GM19023 (cell line): ENCODE measurements around the gene RANBP9.

Experiments used
- ATAC-seq: cut with Tn5 transposase; IDR thresholded peaks from one replicate; pipeline ENCODE4 v1.9.1; 2021; ENCODE audit warnings: mild to moderate bottlenecking, moderate library complexity; ENCODE audit not compliant: unreplicated experiment

The RANBP9 gene

DNA sequence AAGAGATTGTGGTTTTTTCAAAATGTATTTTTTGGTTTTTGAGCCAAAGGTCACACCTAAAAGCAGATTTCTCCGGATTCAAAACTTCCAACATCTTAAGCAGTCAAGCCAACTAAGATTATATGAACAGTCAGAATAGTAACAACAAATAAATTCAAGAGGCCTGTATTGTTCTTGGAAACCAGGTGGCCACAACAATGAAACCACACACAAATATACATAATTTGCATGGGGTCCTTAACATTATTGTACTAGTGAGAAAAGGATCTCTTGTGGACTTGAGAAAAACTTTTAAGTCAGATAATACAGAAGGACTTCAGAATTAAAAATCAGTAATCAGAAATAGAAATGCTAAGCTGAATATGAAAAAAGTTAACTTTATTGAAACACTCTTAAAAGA lies 55.9 kb downstream of the RANBP9 start:
- no peak for ATAC-seq

DNA sequence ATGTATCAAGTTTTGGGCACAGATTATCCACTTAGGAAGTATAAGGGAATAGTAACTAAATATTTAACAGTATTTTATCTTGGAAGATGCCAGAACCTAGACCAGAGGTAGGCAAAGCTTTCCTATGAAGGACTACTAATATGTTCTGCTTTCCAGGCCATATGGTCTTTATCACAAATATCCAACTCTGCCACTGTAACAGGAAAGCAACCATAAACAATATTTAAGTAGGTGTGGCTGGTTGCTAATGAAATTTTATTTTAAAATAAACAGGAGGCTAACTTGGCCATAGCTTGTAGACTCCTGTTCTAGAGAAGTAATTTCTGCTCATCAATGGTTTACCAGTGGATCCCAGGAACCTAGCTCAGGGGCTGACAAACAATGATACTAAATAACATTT lies 57.1 kb downstream of the RANBP9 start:
- no peak for ATAC-seq

GRCh38 chr6:13653296-13653695 lies 58.3 kb downstream of the RANBP9 start:
- ATAC-seq = no peak

- ATAC-seq = no peak
Measured at GRCh38 chr6:13649393-13649792, 62.2 kb downstream of the RANBP9 start.

DNA sequence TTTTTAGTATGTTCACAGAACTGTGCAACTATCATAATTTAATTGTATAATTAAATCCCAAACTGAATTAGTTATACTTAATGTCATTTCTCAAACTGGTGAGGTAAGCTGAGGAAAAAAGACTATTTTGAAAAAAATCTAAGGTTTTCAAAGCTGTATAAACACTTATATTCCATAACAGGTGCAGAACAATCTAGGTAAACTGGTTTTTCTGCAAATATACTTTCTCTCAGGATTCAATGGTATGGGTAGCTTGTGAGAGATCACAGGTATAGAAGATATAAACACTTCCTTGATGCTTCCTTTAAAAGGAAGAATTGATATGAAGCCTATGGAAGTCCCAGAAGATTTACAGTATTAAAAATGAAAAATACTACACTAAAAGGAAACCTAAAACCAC lies 62.8 kb downstream of the RANBP9 start:
- no peak for ATAC-seq

DNA sequence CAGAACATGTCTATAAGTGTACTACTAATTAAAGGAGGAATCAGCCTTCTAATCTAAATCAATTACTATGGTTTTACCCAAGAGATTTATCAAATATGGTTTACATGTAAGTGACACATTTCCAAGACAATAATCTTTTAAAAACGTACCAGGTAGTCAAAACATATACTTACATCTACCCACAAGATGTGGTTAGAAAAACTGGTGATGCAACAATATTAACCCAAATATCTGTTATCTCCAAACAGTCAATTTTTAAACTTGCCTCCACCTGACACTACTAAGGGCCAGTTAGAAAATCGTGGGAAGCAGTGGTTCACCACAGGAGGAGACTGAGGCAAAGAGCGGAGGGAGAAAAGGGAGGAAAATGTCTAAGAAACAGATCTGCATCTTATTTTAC lies 68.5 kb downstream of the RANBP9 start:
- no peak for ATAC-seq

GRCh38 chr6:13641315-13641714 lies 70.3 kb downstream of the RANBP9 start:
- ATAC-seq = no peak

DNA sequence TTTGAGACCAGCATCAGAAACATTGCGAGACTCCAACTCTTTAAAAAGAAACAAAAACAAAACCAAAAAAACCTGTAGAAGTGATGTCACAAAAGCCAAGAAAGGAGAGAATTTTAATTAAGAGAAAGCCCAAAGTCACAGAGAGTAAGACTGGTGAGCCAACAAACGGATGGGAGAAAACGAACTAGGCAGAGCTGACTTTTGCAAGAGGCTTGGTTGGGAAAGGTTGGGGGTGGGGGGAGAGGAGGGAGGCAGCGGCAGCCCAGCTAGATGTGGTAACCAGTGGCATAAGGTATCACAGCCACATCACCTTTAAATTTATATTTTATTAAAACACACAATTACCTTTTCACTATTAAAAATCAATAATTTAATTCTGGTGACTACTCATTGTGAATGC lies 73.0 kb downstream of the RANBP9 start:
- ATAC-seq = no peak

- ATAC-seq = no peak
Measured at GRCh38 chr6:13638014-13638413, 73.6 kb downstream of the RANBP9 start.

DNA sequence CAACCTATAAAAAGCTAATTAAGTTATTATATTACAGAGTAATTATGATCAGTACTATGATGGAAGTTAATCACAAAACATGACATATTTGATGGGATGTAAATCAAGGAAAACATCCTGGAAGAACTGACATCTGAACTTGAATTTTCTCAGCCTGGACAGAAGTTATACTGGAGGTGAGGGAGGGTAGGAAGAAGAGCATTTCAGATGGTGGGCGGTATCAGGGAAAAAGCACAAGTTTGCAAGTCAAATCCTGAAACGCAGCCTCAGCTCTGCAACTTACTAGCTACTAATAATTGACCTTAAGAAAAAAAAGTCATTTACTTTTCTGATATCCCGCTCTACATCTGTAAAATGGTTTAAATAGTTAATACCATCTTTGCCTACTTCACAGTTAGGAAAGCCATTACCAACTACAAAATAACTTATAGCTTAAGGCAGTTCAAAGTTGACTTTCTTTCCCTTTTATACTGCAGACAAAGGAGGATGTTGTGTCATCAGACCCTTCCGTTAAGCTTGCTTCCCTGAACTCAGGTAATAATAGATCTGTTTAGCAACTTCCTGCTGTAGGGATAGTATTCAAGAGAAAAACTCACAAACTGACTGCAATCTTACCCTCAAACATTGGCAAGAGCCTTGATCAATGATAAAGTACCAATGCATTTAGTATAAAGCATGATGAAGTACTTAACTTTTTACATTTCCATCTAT lies 75.5 kb downstream of the RANBP9 start:
- no peak for ATAC-seq

DNA sequence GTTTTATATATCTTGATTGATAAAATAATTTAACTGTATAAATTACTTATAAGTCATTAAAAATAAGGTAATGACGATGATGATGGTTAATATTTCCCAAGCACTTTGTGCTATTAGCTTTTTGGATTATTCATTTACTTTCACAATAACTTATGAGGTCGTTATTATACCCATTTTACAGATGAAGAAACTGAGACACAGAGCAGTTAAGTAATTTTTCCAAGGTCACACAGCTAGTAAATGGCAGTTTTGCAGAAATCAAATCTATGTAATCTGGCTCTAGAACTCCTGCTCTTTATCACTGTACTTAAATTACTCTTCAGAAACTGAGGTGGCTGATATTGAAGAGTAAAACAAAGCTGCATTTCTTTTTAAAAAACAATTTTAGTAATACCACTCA lies 78.3 kb downstream of the RANBP9 start:
- ATAC-seq = no peak

DNA sequence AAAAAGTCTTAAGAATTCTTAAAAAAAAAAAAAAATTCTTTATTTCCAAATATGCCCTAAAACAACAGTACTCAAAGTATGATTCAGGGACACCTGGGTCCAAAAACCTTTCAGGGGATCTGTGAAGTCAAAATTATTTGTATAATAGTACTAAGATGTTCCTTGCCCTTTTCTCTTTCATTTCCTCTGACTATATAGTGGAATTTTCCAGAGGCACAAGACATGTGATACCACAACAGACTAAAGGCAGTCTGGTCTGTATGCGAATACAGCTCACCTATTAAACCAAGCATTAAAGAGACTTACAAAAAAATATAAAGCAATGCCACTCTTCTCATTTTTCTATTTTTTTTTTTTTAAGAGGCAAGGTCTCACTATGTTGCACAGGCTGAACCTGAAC lies 81.1 kb downstream of the RANBP9 start:
- no peak for ATAC-seq

GRCh38 chr6:13629459-13630116 lies 82.0 kb downstream of the RANBP9 start:
- ATAC-seq = no peak

DNA sequence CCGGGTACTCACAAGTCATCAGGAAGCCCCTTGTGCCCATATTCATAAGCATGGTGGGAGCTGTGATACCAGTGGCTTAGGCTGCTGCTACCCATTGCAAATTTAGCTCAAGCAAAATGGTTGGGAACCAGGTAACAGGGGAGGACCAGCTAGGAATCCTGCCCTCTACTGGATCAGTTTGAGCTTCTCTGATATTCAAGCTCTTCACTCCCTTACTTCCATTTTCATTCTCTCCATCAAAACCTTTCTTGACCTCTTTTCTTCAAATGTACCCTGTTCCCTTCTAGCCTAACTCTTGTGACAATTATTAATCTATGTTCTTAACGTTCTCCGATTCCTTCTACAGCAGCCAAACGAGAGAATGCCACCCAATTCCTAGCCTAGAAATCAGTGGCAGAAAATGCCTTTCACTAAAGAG lies 86.8 kb downstream of the RANBP9 start:
- no peak for ATAC-seq

DNA sequence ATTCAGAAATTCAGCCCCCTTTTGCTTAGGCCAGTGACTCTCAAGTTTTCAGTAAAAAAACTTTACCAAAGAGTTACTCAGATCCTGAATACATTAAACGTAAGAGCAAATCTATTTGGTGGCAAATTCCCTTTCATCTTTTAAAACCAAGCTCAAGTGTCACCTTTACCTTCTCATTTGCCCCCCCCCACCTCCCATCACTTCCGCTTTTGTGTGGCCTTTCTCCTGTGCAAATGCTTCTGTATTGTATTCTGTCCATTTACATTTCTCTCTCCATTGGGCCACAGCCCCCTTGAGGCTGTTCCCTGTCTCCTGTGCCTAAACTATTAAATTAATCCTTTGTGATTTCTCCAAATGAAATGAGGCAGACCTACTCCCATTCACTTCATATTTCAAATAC lies 94.6 kb downstream of the RANBP9 start:
- no peak for ATAC-seq

DNA sequence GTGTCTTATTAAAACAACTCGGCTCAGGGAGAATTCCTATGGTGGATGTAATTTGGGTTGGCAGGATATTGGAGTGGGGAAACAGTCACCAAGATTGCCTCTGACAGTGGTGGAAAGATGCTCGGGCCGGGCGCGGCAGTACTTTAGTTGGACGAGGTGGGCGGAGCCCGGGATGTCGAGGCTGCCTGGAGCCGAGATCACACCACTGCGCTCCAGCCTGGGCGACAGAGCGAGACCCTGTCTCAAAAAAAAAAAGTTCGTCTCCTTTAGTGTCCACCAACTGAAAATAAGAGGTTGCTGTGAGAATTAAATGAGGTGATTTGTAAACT lies 95.9 kb downstream of the RANBP9 start:
- peak; percentile 22 for ATAC-seq

GRCh38 chr6:13614926-13615791 lies 96.5 kb downstream of the RANBP9 start, which contains the start of gene NOL7:
Gene NOL7 (plus strand): TSS chr6:13615335. CDS start chr6:13615359, 24 bp downstream.
- peak; percentile 93 for ATAC-seq

DNA sequence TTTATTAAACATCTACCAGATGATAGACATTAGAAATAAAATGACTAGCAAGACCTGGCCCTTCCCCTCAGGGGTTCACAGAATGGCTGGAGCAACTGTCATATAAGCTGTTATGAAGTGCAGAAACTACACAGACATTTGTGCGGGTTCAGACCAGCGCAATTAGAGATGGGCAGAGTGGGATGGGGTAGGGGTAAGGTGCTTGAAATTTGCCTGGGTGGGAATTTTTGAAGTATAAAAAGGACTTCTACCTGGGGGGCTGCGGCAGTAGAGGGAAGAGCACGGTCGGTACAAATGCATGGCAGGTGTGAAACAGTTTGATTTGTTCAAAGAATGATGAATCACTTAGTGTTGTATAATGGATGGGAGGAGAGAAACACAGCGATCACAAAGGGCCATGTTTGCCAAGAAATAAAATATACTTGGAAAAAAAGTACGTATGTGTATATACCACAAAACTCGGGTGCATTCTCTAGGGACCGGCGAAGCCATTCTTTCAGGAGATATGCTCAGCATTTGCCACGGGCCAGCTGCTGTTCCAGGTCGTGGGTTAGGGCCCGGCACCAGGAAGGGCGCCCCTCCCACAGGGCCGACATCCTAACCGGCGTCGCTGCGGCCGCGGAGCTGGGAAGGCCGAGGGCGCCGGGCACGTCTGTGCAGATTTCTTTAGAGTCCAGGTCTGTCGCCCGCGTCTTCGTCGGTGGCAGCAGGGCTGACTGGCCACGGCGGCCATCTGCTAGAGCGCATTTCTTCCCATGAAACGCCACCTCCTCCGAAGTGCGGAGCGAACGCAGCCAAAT lies 97.3 kb downstream of the RANBP9 start:
- peak; percentile 34 for ATAC-seq

GRCh38 chr6:13613029-13613594 lies 98.5 kb downstream of the RANBP9 start:
- ATAC-seq = no peak

DNA sequence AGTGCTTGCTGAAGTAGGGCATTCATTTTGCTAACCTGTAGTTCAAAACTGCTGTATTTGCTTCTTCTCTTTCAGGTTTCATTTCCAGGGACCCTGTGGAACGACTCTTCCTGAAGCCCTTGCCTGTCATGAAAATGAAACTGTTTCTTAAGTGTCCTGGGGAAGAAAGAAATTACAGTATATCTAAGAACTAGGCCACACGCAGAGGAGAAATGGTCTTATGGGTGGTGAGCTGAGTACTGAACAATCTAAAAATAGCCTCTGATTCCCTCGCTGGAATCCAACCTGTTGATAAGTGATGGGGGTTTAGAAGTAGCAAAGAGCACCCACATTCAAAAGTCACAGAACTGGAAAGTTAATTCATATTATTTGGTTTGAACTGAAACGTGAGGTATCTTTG lies 99.9 kb downstream of the RANBP9 start:
- no peak for ATAC-seq

- no peak for ATAC-seq
Measured at GRCh38 chr6:13605634-13606033, 106.0 kb downstream of the RANBP9 start.
